ENCODE data around the gene SHROOM3.

Gene SHROOM3

DNA sequence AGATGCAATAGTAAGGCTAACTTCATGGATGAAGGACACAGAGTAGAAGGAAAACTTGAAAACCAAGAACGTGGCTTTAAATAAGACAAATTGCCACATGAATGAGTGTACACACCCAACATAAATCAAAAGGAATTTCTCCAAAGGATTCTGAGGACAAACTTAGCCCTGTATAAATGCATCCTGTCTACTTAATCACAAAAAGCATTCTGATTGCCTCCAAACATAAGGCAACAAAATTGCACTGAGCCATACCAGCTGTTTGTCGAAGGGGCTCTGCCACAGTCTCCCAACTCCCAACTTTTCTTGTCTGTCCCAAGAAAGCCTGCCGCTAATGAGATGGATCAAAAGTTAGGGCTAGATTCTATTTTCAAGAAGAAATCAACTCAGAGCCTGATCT is 268.6 kb downstream of the SHROOM3 start:
- ChIA-PET POLR2A (no interaction called here), CTCF (interaction anchor here (0.5 kb wide), 1 partner anchor 366 kb away, joined by 3 read pairs; no protein-coding TSS in a partner anchor)
- Histone ChIP-seq H3K27ac (ENCODE audit: insufficient read depth in 1 of 2, low read depth in 1 of 2, low read length in 2 of 2, poor library complexity in 1 of 2, severe bottlenecking in 2 of 2) (no peak overlapping the region), H3K4me3 (ENCODE audit: control insufficient read depth in 1 of 7, extremely low read depth in 1 of 7, insufficient read depth in 4 of 7, low read depth in 2 of 7, low read length in 6 of 7) (no peak overlapping the region), H3K36me3 (ENCODE audit: control insufficient read depth in 4 of 4, insufficient read depth in 4 of 4, low read length in 3 of 4) (no peaks in the 10 kb centered on the region), H3K4me1 (ENCODE audit: control extremely low read depth in 1 of 4, control insufficient read depth in 4 of 4, insufficient read depth in 4 of 4, low read length in 3 of 4) (no peaks in the 10 kb centered on the region), H3K27me3 (replicated peaks in 2 of 5; ENCODE audit: control insufficient read depth in 4 of 5, insufficient read depth in 5 of 5, low read length in 4 of 5) (no peaks in the 10 kb centered on the region), H3K9me3 (ENCODE audit: control extremely low read depth in 1 of 5, control insufficient read depth in 4 of 5, insufficient read depth in 2 of 5, low read depth in 1 of 5, low read length in 4 of 5) (peaks cover 0 to 2% (median 0%) of the 10 kb centered on the region in 5 experiments)
- 90% methylated on average over 3 of the region's 3 CpGs for WGBS (ENCODE audit: insufficient coverage)
- no peak for DNase-seq

DNA sequence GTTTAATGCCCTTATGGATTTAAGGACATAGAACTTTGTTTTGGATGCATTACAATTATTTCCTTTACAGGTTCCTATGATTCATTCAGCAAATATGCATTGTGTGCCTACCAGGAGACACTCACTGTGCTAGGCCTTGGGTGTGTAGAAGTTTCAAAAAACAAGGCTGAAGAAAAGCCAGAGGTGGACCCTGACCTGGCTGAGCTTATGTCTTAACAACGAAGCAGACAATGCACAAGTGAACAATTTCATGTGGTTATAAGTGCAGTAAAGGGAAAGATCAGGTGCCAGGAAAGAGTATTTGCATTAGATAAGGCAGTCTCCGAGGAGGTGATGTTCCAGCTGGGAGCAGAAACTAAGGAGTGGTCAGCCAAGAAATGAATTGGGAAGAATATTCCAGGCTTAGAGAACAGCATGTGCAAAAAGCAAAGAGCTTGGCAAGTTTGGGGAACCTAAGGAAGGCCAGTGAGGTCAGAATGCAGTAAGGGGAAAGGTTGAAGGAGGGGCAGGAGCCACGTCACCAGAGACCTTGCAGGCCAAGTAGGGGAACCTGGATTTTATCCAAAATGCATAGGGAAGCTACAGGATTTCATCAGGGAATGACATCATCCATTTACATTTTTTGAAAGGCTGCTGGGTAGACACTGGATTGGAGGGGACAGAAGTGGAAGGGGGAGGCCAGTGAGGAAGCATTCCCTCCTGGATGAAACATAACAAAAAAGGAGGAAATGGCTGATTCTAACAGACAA is 269.3 kb downstream of the SHROOM3 start:
- no peaks in the 10 kb centered on the region for H3K4me1 ChIP-seq (ENCODE audit: control extremely low read depth in 1 of 4, control insufficient read depth in 4 of 4, insufficient read depth in 4 of 4, low read length in 3 of 4)
- H3K4me3 ChIP-seq (ENCODE audit: control insufficient read depth in 1 of 7, extremely low read depth in 1 of 7, insufficient read depth in 4 of 7, low read depth in 2 of 7, low read length in 6 of 7), result no peak overlapping the region
- WGBS (ENCODE audit: insufficient coverage), result 86% methylated on average over 1 of the region's 3 CpGs
- H3K9me3 ChIP-seq (ENCODE audit: control extremely low read depth in 1 of 5, control insufficient read depth in 4 of 5, insufficient read depth in 2 of 5, low read depth in 1 of 5, low read length in 4 of 5), result peaks cover 0 to 2% (median 0%) of the 10 kb centered on the region in 5 experiments
- no peaks in the 10 kb centered on the region for H3K36me3 ChIP-seq (ENCODE audit: control insufficient read depth in 4 of 4, insufficient read depth in 4 of 4, low read length in 3 of 4)
- POLR2A ChIA-PET, result no interaction called here
- CTCF ChIA-PET, result no interaction called here
- no peak overlapping the region for H3K27ac ChIP-seq (ENCODE audit: insufficient read depth in 1 of 2, low read depth in 1 of 2, low read length in 2 of 2, poor library complexity in 1 of 2, severe bottlenecking in 2 of 2)
- DNase-seq, result no peak
- H3K27me3 ChIP-seq (replicated peaks in 2 of 5; ENCODE audit: control insufficient read depth in 4 of 5, insufficient read depth in 5 of 5, low read length in 4 of 5), result no peaks in the 10 kb centered on the region

DNA sequence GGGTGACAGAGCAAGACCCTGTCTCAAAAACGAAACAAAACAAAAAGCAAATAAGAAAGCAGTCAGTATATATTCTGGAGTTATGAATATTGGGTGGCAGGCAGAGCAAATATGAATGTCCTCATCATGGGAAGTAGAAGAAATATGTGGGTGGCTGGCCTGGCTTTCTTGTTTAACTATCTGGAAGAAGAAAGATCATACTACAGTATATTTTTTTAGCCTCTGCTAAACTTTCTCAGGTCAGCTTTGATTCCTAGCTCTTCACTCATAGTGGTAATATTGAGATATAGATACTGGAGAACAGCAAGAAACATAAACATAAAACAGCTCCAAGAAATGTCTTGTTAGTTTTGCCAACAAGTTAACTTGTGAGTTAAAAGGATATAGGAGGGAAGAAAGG is 270.4 kb downstream of the SHROOM3 start:
- POLR2A ChIA-PET, result no interaction called here
- WGBS (ENCODE audit: insufficient coverage), result 83% methylated on average over 1 of the region's 1 CpG
- Histone ChIP-seq H3K9me3 (ENCODE audit: control extremely low read depth in 1 of 5, control insufficient read depth in 4 of 5, insufficient read depth in 2 of 5, low read depth in 1 of 5, low read length in 4 of 5) (peaks cover 0 to 2% (median 0%) of the 10 kb centered on the region in 5 experiments), H3K4me3 (ENCODE audit: control insufficient read depth in 1 of 7, extremely low read depth in 1 of 7, insufficient read depth in 4 of 7, low read depth in 2 of 7, low read length in 6 of 7) (no peak overlapping the region), H3K4me1 (ENCODE audit: control extremely low read depth in 1 of 4, control insufficient read depth in 4 of 4, insufficient read depth in 4 of 4, low read length in 3 of 4) (no peaks in the 10 kb centered on the region), H3K27ac (ENCODE audit: insufficient read depth in 1 of 2, low read depth in 1 of 2, low read length in 2 of 2, poor library complexity in 1 of 2, severe bottlenecking in 2 of 2) (no peak overlapping the region), H3K27me3 (replicated peaks in 2 of 5; ENCODE audit: control insufficient read depth in 4 of 5, insufficient read depth in 5 of 5, low read length in 4 of 5) (no peaks in the 10 kb centered on the region), H3K36me3 (ENCODE audit: control insufficient read depth in 4 of 4, insufficient read depth in 4 of 4, low read length in 3 of 4) (no peaks in the 10 kb centered on the region)
- CTCF ChIA-PET, result no interaction called here
- no peak for DNase-seq

DNA sequence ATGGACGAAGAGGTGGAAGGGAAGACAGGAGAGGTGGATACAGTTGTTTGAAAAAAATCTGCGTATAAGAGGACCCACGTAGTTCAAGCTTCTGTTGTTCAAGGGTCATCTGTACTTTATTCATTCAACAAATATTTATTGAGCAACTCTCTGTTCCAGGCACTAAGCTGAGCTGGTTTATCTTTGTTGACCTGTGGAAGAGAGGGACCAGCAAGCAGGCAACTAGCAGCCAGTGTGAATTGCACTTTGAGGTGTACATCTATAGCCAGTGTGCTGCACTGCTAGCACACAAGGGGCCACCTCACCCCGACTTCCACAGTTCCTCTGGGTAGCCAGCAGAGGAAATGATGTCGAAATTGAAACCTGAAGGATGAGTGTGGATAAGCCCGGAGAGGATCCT is 271.6 kb downstream of the SHROOM3 start:
- Histone ChIP-seq H3K4me3 (ENCODE audit: control insufficient read depth in 1 of 7, extremely low read depth in 1 of 7, insufficient read depth in 4 of 7, low read depth in 2 of 7, low read length in 6 of 7) (no peak overlapping the region), H3K4me1 (ENCODE audit: control extremely low read depth in 1 of 4, control insufficient read depth in 4 of 4, insufficient read depth in 4 of 4, low read length in 3 of 4) (no peaks in the 10 kb centered on the region), H3K36me3 (ENCODE audit: control insufficient read depth in 4 of 4, insufficient read depth in 4 of 4, low read length in 3 of 4) (no peaks in the 10 kb centered on the region), H3K9me3 (ENCODE audit: control extremely low read depth in 1 of 5, control insufficient read depth in 4 of 5, insufficient read depth in 2 of 5, low read depth in 1 of 5, low read length in 4 of 5) (peaks cover 0 to 2% (median 0%) of the 10 kb centered on the region in 5 experiments), H3K27ac (ENCODE audit: insufficient read depth in 1 of 2, low read depth in 1 of 2, low read length in 2 of 2, poor library complexity in 1 of 2, severe bottlenecking in 2 of 2) (no peak overlapping the region), H3K27me3 (replicated peaks in 2 of 5; ENCODE audit: control insufficient read depth in 4 of 5, insufficient read depth in 5 of 5, low read length in 4 of 5) (no peaks in the 10 kb centered on the region)
- CTCF ChIA-PET, result no interaction called here
- DNase-seq, result no peak
- POLR2A ChIA-PET, result no interaction called here
- WGBS (ENCODE audit: insufficient coverage), result 98% methylated on average over 6 of the region's 6 CpGs

DNA sequence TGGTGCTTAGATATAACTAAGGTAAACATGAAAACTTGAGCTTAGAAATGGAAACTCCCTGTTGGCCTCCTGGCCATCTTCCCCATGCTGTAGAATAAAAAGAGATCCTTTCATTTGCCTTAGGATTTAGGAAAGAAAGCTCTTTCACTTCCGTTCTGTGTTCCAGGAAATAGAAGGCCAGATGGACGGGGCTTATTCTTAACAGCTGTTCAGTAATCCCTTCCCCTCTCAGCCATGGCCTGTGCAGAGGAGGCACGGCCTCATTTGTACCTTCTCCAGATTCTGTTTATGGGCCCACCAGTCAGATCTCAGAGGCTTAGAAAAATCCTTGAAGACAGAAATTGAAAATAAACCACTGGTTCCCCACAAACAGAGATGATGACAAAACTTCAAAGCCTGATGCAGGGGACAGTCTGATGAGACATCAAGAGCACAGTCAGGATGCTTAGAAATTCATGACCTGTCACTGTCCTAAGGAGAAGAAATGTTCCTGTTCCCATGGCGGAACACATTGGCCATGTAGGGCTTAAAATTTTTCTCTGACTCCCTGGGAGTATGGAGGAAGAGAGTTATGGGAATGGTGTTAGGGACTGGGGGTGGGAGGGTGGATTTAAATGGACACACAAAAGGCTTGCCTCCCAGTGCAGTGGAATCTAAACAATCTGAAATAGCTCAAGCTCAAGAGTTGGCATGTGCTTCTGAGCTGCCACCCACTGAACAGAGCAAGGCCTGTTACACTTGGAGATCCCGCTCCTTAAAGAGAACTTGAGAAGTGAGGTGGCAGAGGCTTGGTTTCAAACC is 274.1 kb downstream of the SHROOM3 start:
- CTCF ChIA-PET, result no interaction called here
- H3K27ac ChIP-seq (ENCODE audit: insufficient read depth in 1 of 2, low read depth in 1 of 2, low read length in 2 of 2, poor library complexity in 1 of 2, severe bottlenecking in 2 of 2), result no peak overlapping the region
- DNase-seq, result no peak
- 87% methylated on average over 3 of the region's 5 CpGs for WGBS (ENCODE audit: insufficient coverage)
- H3K9me3 ChIP-seq (ENCODE audit: control extremely low read depth in 1 of 5, control insufficient read depth in 4 of 5, insufficient read depth in 2 of 5, low read depth in 1 of 5, low read length in 4 of 5), result peaks cover 0 to 2% (median 0%) of the 10 kb centered on the region in 5 experiments
- H3K4me1 ChIP-seq (ENCODE audit: control extremely low read depth in 1 of 4, control insufficient read depth in 4 of 4, insufficient read depth in 4 of 4, low read length in 3 of 4), result no peaks in the 10 kb centered on the region
- H3K36me3 ChIP-seq (ENCODE audit: control insufficient read depth in 4 of 4, insufficient read depth in 4 of 4, low read length in 3 of 4), result no peaks in the 10 kb centered on the region
- POLR2A ChIA-PET, result no interaction called here
- H3K27me3 ChIP-seq (replicated peaks in 2 of 5; ENCODE audit: control insufficient read depth in 4 of 5, insufficient read depth in 5 of 5, low read length in 4 of 5), result no peaks in the 10 kb centered on the region
- H3K4me3 ChIP-seq (ENCODE audit: control insufficient read depth in 1 of 7, extremely low read depth in 1 of 7, insufficient read depth in 4 of 7, low read depth in 2 of 7, low read length in 6 of 7), result no peak overlapping the region

DNA sequence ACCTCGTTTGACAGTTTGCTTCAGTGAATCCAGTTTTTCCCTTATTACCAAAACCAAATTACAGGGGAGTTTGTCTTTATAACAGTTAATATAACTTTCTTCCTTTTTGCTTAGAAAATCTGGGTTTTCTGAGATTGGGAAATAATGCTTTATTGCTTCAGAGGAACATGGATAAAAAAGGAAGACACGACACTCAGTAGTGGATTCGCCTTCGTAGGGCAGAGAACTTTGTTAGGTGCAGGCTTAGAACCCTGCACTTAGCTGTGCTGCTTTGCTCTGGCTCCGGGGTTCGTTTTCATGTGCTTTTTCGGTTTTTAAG is 274.7 kb downstream of the SHROOM3 start:
- H3K4me1 ChIP-seq (ENCODE audit: control extremely low read depth in 1 of 4, control insufficient read depth in 4 of 4, insufficient read depth in 4 of 4, low read length in 3 of 4), result no peaks in the 10 kb centered on the region
- H3K36me3 ChIP-seq (ENCODE audit: control insufficient read depth in 4 of 4, insufficient read depth in 4 of 4, low read length in 3 of 4), result no peaks in the 10 kb centered on the region
- ChIA-PET CTCF (no interaction called here), POLR2A (no interaction called here)
- DNase-seq, result no peak
- peaks cover 0 to 2% (median 0%) of the 10 kb centered on the region in 5 experiments for H3K9me3 ChIP-seq (ENCODE audit: control extremely low read depth in 1 of 5, control insufficient read depth in 4 of 5, insufficient read depth in 2 of 5, low read depth in 1 of 5, low read length in 4 of 5)
- H3K4me3 ChIP-seq (ENCODE audit: control insufficient read depth in 1 of 7, extremely low read depth in 1 of 7, insufficient read depth in 4 of 7, low read depth in 2 of 7, low read length in 6 of 7), result no peak overlapping the region
- no peak overlapping the region for H3K27ac ChIP-seq (ENCODE audit: insufficient read depth in 1 of 2, low read depth in 1 of 2, low read length in 2 of 2, poor library complexity in 1 of 2, severe bottlenecking in 2 of 2)
- WGBS (ENCODE audit: insufficient coverage), result 100% methylated on average over 6 of the region's 7 CpGs
- no peaks in the 10 kb centered on the region for H3K27me3 ChIP-seq (replicated peaks in 2 of 5; ENCODE audit: control insufficient read depth in 4 of 5, insufficient read depth in 5 of 5, low read length in 4 of 5)

DNA sequence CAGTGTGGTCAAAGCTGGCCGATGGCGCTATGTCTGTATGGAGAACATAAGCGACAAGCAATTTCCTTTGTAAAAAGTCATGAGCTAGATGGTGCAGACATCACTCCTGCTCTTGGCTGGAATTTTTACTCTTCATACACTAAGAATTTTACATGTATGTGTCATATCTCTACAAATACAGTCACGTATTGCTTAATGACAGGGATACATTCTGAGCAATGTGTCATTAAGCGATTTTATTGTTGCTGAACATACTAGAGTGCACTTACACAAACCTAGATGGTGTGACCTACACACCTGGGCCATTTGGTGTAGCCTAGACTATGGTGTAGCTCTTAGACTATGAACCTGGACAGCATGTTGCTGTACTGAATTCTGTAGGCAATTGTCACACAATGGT is 277.5 kb downstream of the SHROOM3 start:
- no peak for DNase-seq
- ChIA-PET POLR2A (no interaction called here), CTCF (interaction anchor here (1.0 to 1.4 kb wide), 3 partner anchors 17 to 45 kb away, joined by 3 to 6 read pairs (median 5); no protein-coding TSS in a partner anchor)
- Histone ChIP-seq H3K4me3 (ENCODE audit: control insufficient read depth in 1 of 7, extremely low read depth in 1 of 7, insufficient read depth in 4 of 7, low read depth in 2 of 7, low read length in 6 of 7) (no peak overlapping the region), H3K27ac (ENCODE audit: insufficient read depth in 1 of 2, low read depth in 1 of 2, low read length in 2 of 2, poor library complexity in 1 of 2, severe bottlenecking in 2 of 2) (no peak overlapping the region), H3K27me3 (replicated peaks in 2 of 5; ENCODE audit: control insufficient read depth in 4 of 5, insufficient read depth in 5 of 5, low read length in 4 of 5) (no peaks in the 10 kb centered on the region), H3K36me3 (ENCODE audit: control insufficient read depth in 4 of 4, insufficient read depth in 4 of 4, low read length in 3 of 4) (no peaks in the 10 kb centered on the region), H3K4me1 (ENCODE audit: control extremely low read depth in 1 of 4, control insufficient read depth in 4 of 4, insufficient read depth in 4 of 4, low read length in 3 of 4) (peaks cover 0 to 4% (median under 1%) of the 10 kb centered on the region in 4 experiments), H3K9me3 (ENCODE audit: control extremely low read depth in 1 of 5, control insufficient read depth in 4 of 5, insufficient read depth in 2 of 5, low read depth in 1 of 5, low read length in 4 of 5) (no peaks in the 10 kb centered on the region)
- WGBS (ENCODE audit: insufficient coverage), result 100% methylated on average over 5 of the region's 5 CpGs
